GM12878 (cell line): ENCODE measurements around the gene IFITM2. TPM values are rescaled to one million over a fixed set of nuclear protein-coding genes. Genes with fewer than 3 reads are reported as not detected.

Experiments used
- ATAC-seq: fragments of 200-7000 bp; cut with Tn5 transposase; 3 replicates; pipeline ENCODE4 v1.9.1; 2020; ENCODE audit warnings: mild to moderate bottlenecking, moderate library complexity
- BruUV-seq: library from RNA; stranded (reverse); fragments of 400-500 nt; replicated peaks from 2 replicates; lab custom pipeline; 2021; lab: Mats Ljungman, UMichigan
- CTCF ChIA-PET: fragments of 300-600 bp; sonication (Branson Sonifier 250); formaldehyde crosslinking; extraction: SDS; loops from one replicate; lab custom pipeline; 2021; ENCODE audit warnings: inconsistent platforms; lab: Yijun Ruan, JAX
- POLR2A ChIA-PET: fragments of 350-600 bp; formaldehyde crosslinking; extraction: SDS; loops from one replicate; lab custom pipeline; 2021; ENCODE audit warnings: inconsistent platforms; lab: Charles Lee
- RAD21 ChIA-PET: fragments of 300-600 bp; sonication (Branson Sonifier 250); formaldehyde crosslinking; loops from one replicate; lab custom pipeline; 2023; ENCODE audit warnings: antibody characterized with exemption; ENCODE audit not compliant: unreplicated experiment; lab: Charles Lee
- SMC1A ChIA-PET: fragments of 300-600 bp; sonication (Branson Sonifier 250); formaldehyde crosslinking; loops from one replicate; lab custom pipeline; 2023; ENCODE audit not compliant: unreplicated experiment, uncharacterized antibody; lab: Charles Lee
- DNase-seq: peaks from one replicate; pipeline ENCODE4 v3.0.0-alpha.2; 2011; ENCODE audit warnings: low read depth, low spot score
- FAIRE-seq: peaks from 3 replicates; lab custom pipeline; 2011; peaks lifted over from hg19 to GRCh38; lab: Jason Lieb, UNC
- H2AFZ ChIP-seq: 2 replicates; pipeline ENCODE4 v1.6.0; 2011; ENCODE audit warnings: low read depth, low read length, control low read depth; ENCODE audit not compliant: control insufficient read depth
- H3K27ac ChIP-seq: 2 replicates; pipeline ENCODE4 v1.5.1; 2011; ENCODE audit warnings: control low read depth; ENCODE audit not compliant: control insufficient read depth, insufficient read depth
- H3K27me3 ChIP-seq, 2 experiments: replicated peaks in 1 of 2; 2 replicates each; pipeline versions ENCODE4 v1.6.0 to v1.6.1; 2011; ENCODE audit warnings: low read length in 1 of 2; ENCODE audit not compliant: control insufficient read depth in 2 of 2, insufficient read depth in 2 of 2
- H3K36me3 ChIP-seq, 2 experiments: 2 replicates each; pipeline ENCODE4 v1.5.1; 2011; ENCODE audit warnings: low read length in 1 of 2; ENCODE audit not compliant: control insufficient read depth in 2 of 2, insufficient read depth in 2 of 2
- H3K4me1 ChIP-seq: 2 replicates; pipeline ENCODE4 v1.6.1; 2011; ENCODE audit warnings: mild to moderate bottlenecking, low read length, moderate library complexity, mixed read lengths; ENCODE audit not compliant: control insufficient read depth, insufficient read depth
- H3K4me2 ChIP-seq: 2 replicates; pipeline ENCODE4 v1.6.0; 2011; ENCODE audit warnings: control low read depth; ENCODE audit not compliant: control insufficient read depth, insufficient read depth
- H3K4me3 ChIP-seq: fragments of 200-600 bp; sonication (generic); 2 replicates; pipeline ENCODE4 v1.5.1; 2016
- H3K79me2 ChIP-seq: 2 replicates; pipeline ENCODE4 v1.6.0; 2011; ENCODE audit warnings: low read length; ENCODE audit not compliant: control insufficient read depth, insufficient read depth
- H3K9ac ChIP-seq: 2 replicates; pipeline ENCODE4 v1.8.0; 2011; ENCODE audit warnings: low read length, control low read depth, mixed read lengths; ENCODE audit not compliant: control insufficient read depth, insufficient read depth
- H3K9me3 ChIP-seq: replicated peaks from 3 replicates; pipeline ENCODE4 v1.5.1; 2011; ENCODE audit warnings: mild to moderate bottlenecking, low read length; ENCODE audit not compliant: control insufficient read depth, insufficient read depth
- H4K20me1 ChIP-seq: 2 replicates; pipeline ENCODE4 v1.6.0; 2011; ENCODE audit not compliant: control insufficient read depth, insufficient read depth
- EED ChIP-seq: sonication (generic); IDR thresholded peaks from 2 replicates; pipeline ENCODE4 v1.6.1; 2016; ENCODE audit warnings: antibody characterized with exemption, low read depth
- HDAC2 ChIP-seq: fragments of 200-600 bp; sonication (generic); IDR thresholded peaks from 2 replicates; pipeline ENCODE4 v1.6.1; 2017
- LARP7 ChIP-seq: fragments of 450-650 bp; IDR thresholded peaks from 2 replicates; pipeline ENCODE4 v1.6.1; 2017; ENCODE audit warnings: mild to moderate bottlenecking
- POLR2AphosphoS5 ChIP-seq: IDR thresholded peaks from 2 replicates; pipeline ENCODE4 v1.6.1; 2011; ENCODE audit warnings: mild to moderate bottlenecking, low read length, inconsistent platforms
- SUZ12 ChIP-seq: fragments of 200-600 bp; sonication (generic); IDR thresholded peaks from one replicate; pipeline ENCODE4 v1.6.1; 2018; ENCODE audit warnings: antibody characterized with exemption, mild to moderate bottlenecking; ENCODE audit not compliant: unreplicated experiment
- ZBTB40 ChIP-seq: fragments of 450-650 bp; IDR thresholded peaks from 2 replicates; pipeline ENCODE4 v1.6.1; 2016; ENCODE audit warnings: mild to moderate bottlenecking, moderate library complexity, borderline replicate concordance
- WGBS: methylation state at CpG from one replicate; pipeline ENCODE4 v1.1.6; 2016; ENCODE audit warnings: low lambda C conversion rate; ENCODE audit not compliant: insufficient replicate concordance, insufficient coverage; ENCODE audit errors: missing lambda C conversion rate; 5-methylcytosine and 5-hydroxymethylcytosine counted together
- in situ Hi-C: fragments of 300-500 bp; cut with MboI; formaldehyde crosslinking; loops from 9 replicates; pipeline ENCODE4 v1.14.3; 2018; ENCODE audit warnings: mixed read lengths
- intact Hi-C: fragments of 100-400 bp; cut with micrococcal nuclease; formaldehyde crosslinking; loops from one replicate; pipeline ENCODE4 v1.14.2; 2022; ENCODE audit not compliant: unreplicated experiment
- polyA plus RNA-seq, 11 experiments: library from polyadenylated mRNA; depleted of rRNA in 4 of 11; unstranded in 6 of 11; stranded (reverse) in 5 of 11; fragments of >200 nt; fragmentation: Nextera tagmentation in 4 of 11; fragmentation: Illumina TruSeq in 1 of 11; extraction: Ambion mirVana in 4 of 11; extraction: Trizol in 1 of 11; gene quantifications; 1 replicate in 1 of 11; 2 replicates in 10 of 11; pipeline versions ENCODE4 v1.2.1 to v1.2.3, GENCODE V29; 2011 to 2016; ENCODE audit warnings: inconsistent platforms in 2 of 11, missing spikeins in 2 of 11, low read depth in 1 of 11
- total RNA-seq, 4 experiments: library from RNA; depleted of rRNA in 3 of 4; stranded (reverse); fragments of >200 nt in 3 of 4; fragmentation: Illumina TruSeq in 1 of 4; extraction: Trizol in 1 of 4; gene quantifications; 2 replicates each; pipeline versions ENCODE4 v1.2.1 to v1.2.3, GENCODE V29; 2013 to 2021
- TF ChIP-seq, protein P1 (sequence below): fragments of 450-650 bp; IDR thresholded peaks from 2 replicates; pipeline ENCODE4 v1.6.1; 2014; ENCODE audit warnings: mild to moderate bottlenecking

Gene IFITM2
- total and polyA plus RNA-seq, 10 of the 15 experiments (the other 5 are each of a cell fraction or from before 2014, with no cell fraction given), result 116 to 3,672 (median 724) TPM

GRCh38 chr11:299081-299891 lies 8.3 kb upstream of the IFITM2 start, which contains the start of gene IFITM5:
Gene IFITM5, minus strand, starts transcription at chr11:299526. Its CDS starts 36 bp downstream, at chr11:299490.
- H3K9ac ChIP-seq, result no peak within 1 kb of the TSS
- H3K4me2 ChIP-seq, result no peak within 1 kb of the TSS
- SMC1A ChIA-PET, result no interaction called here
- H2AFZ ChIP-seq, result no peak within 1 kb of the TSS
- no peaks in the 10 kb centered on the region; a peak in 1 of 4 replicates for H3K27me3 ChIP-seq
- ATAC-seq, result no peak
- H3K79me2 ChIP-seq, result no peaks in the 10 kb centered on the region
- no peaks in the 10 kb centered on the region for H3K9me3 ChIP-seq
- RAD21 ChIA-PET, result interaction anchor here (1.0 kb wide), 1 partner anchor 49 kb away, joined by 3 read pairs; no protein-coding TSS in a partner anchor
- TF ChIP-seq POLR2AphosphoS5 (no peak), SUZ12 (no peak), EED (no peak), ZBTB40 (no peak), LARP7 (no peak), HDAC2 (no peak)
- TF ChIP-seq, protein P1, sequence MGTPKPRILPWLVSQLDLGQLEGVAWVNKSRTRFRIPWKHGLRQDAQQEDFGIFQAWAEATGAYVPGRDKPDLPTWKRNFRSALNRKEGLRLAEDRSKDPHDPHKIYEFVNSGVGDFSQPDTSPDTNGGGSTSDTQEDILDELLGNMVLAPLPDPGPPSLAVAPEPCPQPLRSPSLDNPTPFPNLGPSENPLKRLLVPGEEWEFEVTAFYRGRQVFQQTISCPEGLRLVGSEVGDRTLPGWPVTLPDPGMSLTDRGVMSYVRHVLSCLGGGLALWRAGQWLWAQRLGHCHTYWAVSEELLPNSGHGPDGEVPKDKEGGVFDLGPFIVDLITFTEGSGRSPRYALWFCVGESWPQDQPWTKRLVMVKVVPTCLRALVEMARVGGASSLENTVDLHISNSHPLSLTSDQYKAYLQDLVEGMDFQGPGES, result no peak
- TF ChIP-seq, all 136 proteins: peak for 0
- intact Hi-C loops (no loop called here), in situ Hi-C loops (no loop called here)
- no peak for DNase-seq
- POLR2A ChIA-PET, result no interaction called here
- BruUV-seq, result no TSS peak
- Histone ChIP-seq H3K36me3 (no peaks in the 10 kb centered on the region), H3K27ac (no peak within 1 kb of the TSS), H4K20me1 (no peaks in the 10 kb centered on the region), H3K4me3 (no peak within 1 kb of the TSS), H3K4me1 (peaks cover 15% of the 10 kb centered on the region)
- CTCF ChIA-PET, result interaction anchor here (0.7 kb wide), 1 partner anchor 63 kb away, joined by 4 read pairs; no protein-coding TSS in a partner anchor
- 70% methylated on average over 31 of the region's 40 CpGs for WGBS
- FAIRE-seq, result no peak
